HepG2 (cell line): ENCODE data around the gene BTN1A1. TPM values are rescaled to one million over a fixed set of nuclear protein-coding genes. Genes with fewer than 3 reads are reported as not detected.

Source experiments
- ATAC-seq: fragments of 200-7000 bp; cut with Tn5 transposase; 3 replicates; pipeline ENCODE4 v1.9.1; 2020; ENCODE audit warnings: mild to moderate bottlenecking, moderate library complexity
- BruUV-seq: library from RNA; stranded (reverse); fragments of 400-500 nt; replicated peaks from 2 replicates; lab custom pipeline; 2021; lab: Mats Ljungman, UMichigan
- CTCF ChIA-PET: fragments of 300-600 bp; formaldehyde crosslinking; extraction: SDS; loops from one replicate; lab custom pipeline; 2021; ENCODE audit warnings: low total read pairs, inconsistent platforms, low intra/inter-chr PET ratio; lab: Yijun Ruan, JAX
- POLR2A ChIA-PET: fragments of 350-600 bp; sonication (Branson Sonifier 250); formaldehyde crosslinking; loops from one replicate; lab custom pipeline; 2020; ENCODE audit warnings: antibody characterized with exemption, inconsistent platforms; lab: Yijun Ruan, JAX
- DNase-seq: peaks from one replicate; pipeline ENCODE4 v3.0.0-alpha.2; 2015; ENCODE audit warnings: low spot score
- FAIRE-seq: peaks from 3 replicates; lab custom pipeline; 2011; peaks lifted over from hg19 to GRCh38; lab: Jason Lieb, UNC
- H2AFZ ChIP-seq: one replicate; pipeline ENCODE4 v1.6.1; 2011; ENCODE audit warnings: low read length, inconsistent platforms
- H3K27ac ChIP-seq: fragments of 300-600 bp; 3 replicates; pipeline ENCODE4 v1.8.0; 2011; ENCODE audit warnings: mixed run types, mild to moderate bottlenecking, mixed read lengths, low read length, inconsistent platforms; ENCODE audit not compliant: insufficient read depth; ENCODE audit errors: extremely low read length
- H3K27me3 ChIP-seq, 2 experiments: fragments of 200-600 bp in 1 of 2; 2 replicates in 1 of 2; 3 replicates in 1 of 2; pipeline versions ENCODE4 v1.6.0 to v1.8.0; 2011; ENCODE audit warnings: low read length in 2 of 2, mild to moderate bottlenecking in 2 of 2, moderate library complexity in 2 of 2, inconsistent platforms in 1 of 2; ENCODE audit not compliant: insufficient read depth in 2 of 2, control insufficient read depth in 1 of 2
- H3K36me3 ChIP-seq, 2 experiments: fragments of 200-600 bp in 1 of 2; replicated peaks in 1 of 2; 2 replicates in 1 of 2; 3 replicates in 1 of 2; pipeline versions ENCODE4 v1.5.1 to v1.8.0; 2011; ENCODE audit warnings: low read length in 2 of 2, inconsistent platforms in 1 of 2; ENCODE audit not compliant: insufficient read depth in 2 of 2, control insufficient read depth in 1 of 2
- H3K4me1 ChIP-seq: 2 replicates; pipeline ENCODE4 v1.5.1; 2012; ENCODE audit warnings: low read length, inconsistent platforms; ENCODE audit not compliant: insufficient read depth
- H3K4me2 ChIP-seq: 2 replicates; pipeline ENCODE4 v1.6.0; 2011; ENCODE audit warnings: low read depth, low read length, inconsistent platforms
- H3K4me3 ChIP-seq, 3 experiments: fragments of 200-600 bp in 1 of 3; sonication (generic), shearing (Covaris generic) in 1 of 3; replicated peaks in 1 of 3; 2 replicates each; pipeline ENCODE4 v1.5.1; 2011 to 2016; ENCODE audit warnings: low read length in 3 of 3, inconsistent platforms in 2 of 3, low read depth in 2 of 3, mild to moderate bottlenecking in 2 of 3, control low read depth in 1 of 3, mixed read lengths in 1 of 3; ENCODE audit not compliant: insufficient read depth in 1 of 3
- H3K79me2 ChIP-seq: one replicate; pipeline ENCODE4 v1.6.1; 2011; ENCODE audit warnings: low read length, inconsistent platforms; ENCODE audit not compliant: insufficient read depth
- H3K9ac ChIP-seq: 2 replicates; pipeline ENCODE4 v1.6.0; 2011; ENCODE audit warnings: mild to moderate bottlenecking, low read depth, low read length, inconsistent platforms; ENCODE audit not compliant: insufficient read depth
- H3K9me3 ChIP-seq: 2 replicates; pipeline ENCODE4 v1.5.1; 2012; ENCODE audit warnings: mild to moderate bottlenecking, low read length
- H4K20me1 ChIP-seq: 2 replicates; pipeline ENCODE4 v1.6.0; 2011; ENCODE audit warnings: inconsistent platforms, mild to moderate bottlenecking, low read length, moderate library complexity; ENCODE audit not compliant: insufficient read depth
- CCDC6 ChIP-seq: sonication (generic); formaldehyde crosslinking; IDR thresholded peaks from 2 replicates; pipeline ENCODE4 v1.8.1; 2022; ENCODE audit warnings: mild to moderate bottlenecking, missing genetic modification reagents, moderate library complexity
- SYNCRIP ChIP-seq: fragments of 200-400 bp; formaldehyde crosslinking; IDR thresholded peaks from 2 replicates; pipeline ENCODE4 v1.6.1; 2018; ENCODE audit warnings: mild to moderate bottlenecking, low read depth, low read length; ENCODE audit not compliant: insufficient read depth
- ZNF292 ChIP-seq: sonication (generic); formaldehyde crosslinking; IDR thresholded peaks from 2 replicates; pipeline ENCODE4 v1.8.1; 2022; ENCODE audit warnings: mild to moderate bottlenecking, low read depth, missing genetic modification reagents, borderline replicate concordance
- WGBS: methylation state at CpG from one replicate; pipeline ENCODE4 v1.1.6; 2017; ENCODE audit warnings: low lambda C conversion rate; 5-methylcytosine and 5-hydroxymethylcytosine counted together
- in situ Hi-C: cut with HindIII; loops from 2 replicates; pipeline ENCODE4 v1.10.0; 2017; ENCODE audit warnings: low pct_unique_long_range_greater_than_20kb; ENCODE audit not compliant: extremely low pct_ligation_motif_present
- intact Hi-C: fragments of 100-400 bp; cut with micrococcal nuclease; formaldehyde crosslinking; loops from one replicate; pipeline ENCODE4 v1.10.0; 2022; ENCODE audit not compliant: unreplicated experiment
- polyA plus RNA-seq, 8 experiments: library from polyadenylated mRNA; depleted of rRNA in 3 of 8; stranded (reverse) in 7 of 8; unstranded in 1 of 8; fragments of >200 nt; fragmentation: Illumina TruSeq in 4 of 8; extraction: Trizol in 4 of 8; gene quantifications; 2 replicates each; pipeline versions ENCODE4 v1.2.1 to v1.2.3, GENCODE V29; 2011 to 2016; ENCODE audit warnings: low read depth in 4 of 8, missing spikeins in 1 of 8, mixed read lengths in 1 of 8; ENCODE audit not compliant: insufficient read depth in 1 of 8
- total RNA-seq, 5 experiments: library from RNA; depleted of rRNA; stranded (reverse); fragments of >200 nt; fragmentation: Illumina TruSeq; extraction: Trizol; gene quantifications; 2 replicates each; pipeline ENCODE4 v1.2.3, GENCODE V29; 2016; ENCODE audit warnings: low read depth in 1 of 5
- TF ChIP-seq, protein P1 (sequence below): sonication (generic); formaldehyde crosslinking; IDR thresholded peaks from 2 replicates; pipeline ENCODE4 v1.5.0; 2020; ENCODE audit warnings: mild to moderate bottlenecking, missing genetic modification reagents
- TF ChIP-seq, protein P2 (sequence below): conservative IDR thresholded peaks from 2 replicates; pipeline ENCODE4 v1.6.1; 2018; ENCODE audit warnings: missing genetic modification reagents
- TF ChIP-seq, protein P3 (sequence below): sonication (generic); formaldehyde crosslinking; IDR thresholded peaks from 2 replicates; pipeline ENCODE4 v1.5.1; 2020; ENCODE audit warnings: missing genetic modification reagents, mild to moderate bottlenecking, borderline replicate concordance
- TF ChIP-seq, protein P4 (sequence below): sonication (generic); formaldehyde crosslinking; IDR thresholded peaks from 2 replicates; pipeline ENCODE4 v1.5.1; 2020; ENCODE audit warnings: mild to moderate bottlenecking, missing genetic modification reagents

Gene BTN1A1
- total and polyA plus RNA-seq, 2 of the 13 experiments (the other 11 are each of a cell fraction or from before 2014, with no cell fraction given): 0.04 TPM; not detected in 1

DNA sequence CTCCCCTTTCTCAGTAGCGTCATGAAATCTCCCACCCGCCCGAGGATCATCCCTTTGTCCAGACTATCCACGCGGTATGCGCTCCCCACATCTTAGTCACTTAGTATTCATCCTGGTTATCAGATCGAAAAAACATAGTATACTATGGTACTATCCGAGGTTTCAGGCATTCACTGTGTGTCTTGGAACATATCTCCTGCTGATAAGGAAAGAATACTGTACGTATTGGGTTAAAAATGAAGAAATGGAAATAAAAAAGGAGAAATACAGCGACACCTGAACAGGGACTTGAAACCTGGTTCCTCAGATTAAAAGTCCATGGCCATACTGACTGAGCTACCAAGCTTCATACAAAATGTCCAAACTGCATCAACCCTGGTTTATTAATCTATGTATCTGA lies 52.1 kb downstream of the BTN1A1 start (continued):
- TF ChIP-seq, protein P1, sequence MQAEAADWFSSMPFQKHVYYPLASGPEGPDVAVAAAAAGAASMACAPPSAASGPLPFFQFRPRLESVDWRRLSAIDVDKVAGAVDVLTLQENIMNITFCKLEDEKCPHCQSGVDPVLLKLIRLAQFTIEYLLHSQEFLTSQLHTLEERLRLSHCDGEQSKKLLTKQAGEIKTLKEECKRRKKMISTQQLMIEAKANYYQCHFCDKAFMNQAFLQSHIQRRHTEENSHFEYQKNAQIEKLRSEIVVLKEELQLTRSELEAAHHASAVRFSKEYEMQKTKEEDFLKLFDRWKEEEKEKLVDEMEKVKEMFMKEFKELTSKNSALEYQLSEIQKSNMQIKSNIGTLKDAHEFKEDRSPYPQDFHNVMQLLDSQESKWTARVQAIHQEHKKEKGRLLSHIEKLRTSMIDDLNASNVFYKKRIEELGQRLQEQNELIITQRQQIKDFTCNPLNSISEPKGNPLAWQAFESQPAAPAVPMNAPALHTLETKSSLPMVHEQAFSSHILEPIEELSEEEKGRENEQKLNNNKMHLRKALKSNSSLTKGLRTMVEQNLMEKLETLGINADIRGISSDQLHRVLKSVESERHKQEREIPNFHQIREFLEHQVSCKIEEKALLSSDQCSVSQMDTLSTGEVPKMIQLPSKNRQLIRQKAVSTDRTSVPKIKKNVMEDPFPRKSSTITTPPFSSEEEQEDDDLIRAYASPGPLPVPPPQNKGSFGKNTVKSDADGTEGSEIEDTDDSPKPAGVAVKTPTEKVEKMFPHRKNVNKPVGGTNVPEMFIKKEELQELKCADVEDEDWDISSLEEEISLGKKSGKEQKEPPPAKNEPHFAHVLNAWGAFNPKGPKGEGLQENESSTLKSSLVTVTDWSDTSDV (CRISPR knock-in tag): no peak
- no peak for TF ChIP-seq CCDC6 (CRISPR knock-in tag)
- TF ChIP-seq, protein P2, sequence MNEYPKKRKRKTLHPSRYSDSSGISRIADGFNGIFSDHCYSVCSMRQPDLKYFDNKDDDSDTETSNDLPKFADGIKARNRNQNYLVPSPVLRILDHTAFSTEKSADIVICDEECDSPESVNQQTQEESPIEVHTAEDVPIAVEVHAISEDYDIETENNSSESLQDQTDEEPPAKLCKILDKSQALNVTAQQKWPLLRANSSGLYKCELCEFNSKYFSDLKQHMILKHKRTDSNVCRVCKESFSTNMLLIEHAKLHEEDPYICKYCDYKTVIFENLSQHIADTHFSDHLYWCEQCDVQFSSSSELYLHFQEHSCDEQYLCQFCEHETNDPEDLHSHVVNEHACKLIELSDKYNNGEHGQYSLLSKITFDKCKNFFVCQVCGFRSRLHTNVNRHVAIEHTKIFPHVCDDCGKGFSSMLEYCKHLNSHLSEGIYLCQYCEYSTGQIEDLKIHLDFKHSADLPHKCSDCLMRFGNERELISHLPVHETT (CRISPR knock-in tag): no peak
- TF ChIP-seq, protein P3, sequence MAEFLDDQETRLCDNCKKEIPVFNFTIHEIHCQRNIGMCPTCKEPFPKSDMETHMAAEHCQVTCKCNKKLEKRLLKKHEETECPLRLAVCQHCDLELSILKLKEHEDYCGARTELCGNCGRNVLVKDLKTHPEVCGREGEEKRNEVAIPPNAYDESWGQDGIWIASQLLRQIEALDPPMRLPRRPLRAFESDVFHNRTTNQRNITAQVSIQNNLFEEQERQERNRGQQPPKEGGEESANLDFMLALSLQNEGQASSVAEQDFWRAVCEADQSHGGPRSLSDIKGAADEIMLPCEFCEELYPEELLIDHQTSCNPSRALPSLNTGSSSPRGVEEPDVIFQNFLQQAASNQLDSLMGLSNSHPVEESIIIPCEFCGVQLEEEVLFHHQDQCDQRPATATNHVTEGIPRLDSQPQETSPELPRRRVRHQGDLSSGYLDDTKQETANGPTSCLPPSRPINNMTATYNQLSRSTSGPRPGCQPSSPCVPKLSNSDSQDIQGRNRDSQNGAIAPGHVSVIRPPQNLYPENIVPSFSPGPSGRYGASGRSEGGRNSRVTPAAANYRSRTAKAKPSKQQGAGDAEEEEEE (CRISPR knock-in tag): no peak

DNA sequence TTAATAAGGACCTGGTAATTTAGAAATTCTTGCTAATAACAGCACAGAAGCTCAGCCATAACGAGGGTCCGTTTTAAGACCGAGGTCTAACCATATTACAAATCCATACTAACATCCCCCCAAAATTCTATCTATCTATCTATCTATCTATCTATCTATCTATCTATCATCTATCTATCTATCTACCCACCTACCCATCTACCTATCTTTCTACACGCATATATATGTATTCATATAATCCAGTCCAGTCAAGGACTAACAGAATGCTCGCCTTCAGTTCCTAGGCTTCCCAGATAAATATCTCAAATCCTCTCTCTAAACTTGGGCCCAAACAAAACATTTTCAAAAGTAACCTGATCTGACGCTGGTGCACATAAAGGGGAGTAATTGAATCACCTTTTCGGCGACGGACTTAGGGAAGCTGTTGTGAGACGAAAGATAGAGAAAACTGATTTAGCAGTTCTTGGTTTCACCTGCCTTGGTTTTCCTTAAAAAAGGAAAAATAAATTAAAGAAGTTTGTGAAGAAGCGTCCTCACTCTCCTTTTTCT lies 52.6 kb downstream of the BTN1A1 start:
- intact Hi-C loops: loop anchor here (1.0 to 10.0 kb wide), 3 partner anchors 15 to 922 kb away; partner anchors contain the start of gene ZNF184
- ChIA-PET CTCF (no interaction called here), POLR2A (interaction anchor here (1.3 to 5.7 kb wide), 4 partner anchors 9 to 222 kb away, joined by 4 to 68 read pairs (median 7); partner anchors contain the start of gene HMGN4)
- no peaks in the 10 kb centered on the region; a peak in 1 of 5 replicates for H3K27me3 ChIP-seq
- H3K79me2 ChIP-seq: no peaks in the 10 kb centered on the region
- peaks cover 46% of the 10 kb centered on the region for H3K4me1 ChIP-seq
- H3K36me3 ChIP-seq: no peaks in the 10 kb centered on the region
- H2AFZ ChIP-seq: peak overlapping the region; percentile 89
- FAIRE-seq (no peak), ATAC-seq (no peak), DNase-seq (no peak)
- H4K20me1 ChIP-seq: no peaks in the 10 kb centered on the region
- WGBS: 15% methylated on average over 11 of the region's 11 CpGs
- TF ChIP-seq, protein P4, sequence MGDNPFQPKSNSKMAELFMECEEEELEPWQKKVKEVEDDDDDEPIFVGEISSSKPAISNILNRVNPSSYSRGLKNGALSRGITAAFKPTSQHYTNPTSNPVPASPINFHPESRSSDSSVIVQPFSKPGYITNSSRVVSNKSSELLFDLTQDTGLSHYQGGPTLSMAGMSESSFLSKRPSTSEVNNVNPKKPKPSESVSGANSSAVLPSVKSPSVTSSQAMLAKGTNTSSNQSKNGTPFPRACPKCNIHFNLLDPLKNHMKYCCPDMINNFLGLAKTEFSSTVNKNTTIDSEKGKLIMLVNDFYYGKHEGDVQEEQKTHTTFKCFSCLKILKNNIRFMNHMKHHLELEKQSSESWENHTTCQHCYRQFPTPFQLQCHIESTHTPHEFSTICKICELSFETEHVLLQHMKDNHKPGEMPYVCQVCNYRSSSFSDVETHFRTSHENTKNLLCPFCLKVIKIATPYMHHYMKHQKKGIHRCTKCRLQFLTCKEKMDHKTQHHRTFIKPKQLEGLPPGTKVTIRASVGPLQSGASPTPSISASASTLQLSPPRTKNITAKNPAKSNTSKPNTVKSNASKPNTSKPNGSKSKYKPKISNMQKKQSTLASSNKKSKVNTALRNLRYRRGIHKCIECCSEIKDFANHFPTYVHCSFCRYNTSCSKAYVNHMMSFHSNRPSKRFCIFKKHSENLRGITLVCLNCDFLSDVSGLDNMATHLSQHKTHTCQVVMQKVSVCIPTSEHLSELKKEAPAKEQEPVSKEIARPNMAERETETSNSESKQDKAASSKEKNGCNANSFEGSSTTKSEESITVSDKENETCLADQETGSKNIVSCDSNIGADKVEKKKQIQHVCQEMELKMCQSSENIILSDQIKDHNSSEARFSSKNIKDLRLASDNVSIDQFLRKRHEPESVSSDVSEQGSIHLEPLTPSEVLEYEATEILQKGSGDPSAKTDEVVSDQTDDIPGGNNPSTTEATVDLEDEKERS: peak; percentile 11; the same call in 1 of the 2 replicates
- TF ChIP-seq ZNF292: 0 out of 2 replicates have a peak, but pooled peaks have one; percentile 0
- TF ChIP-seq SYNCRIP: no peak
- H3K4me3 ChIP-seq: peak overlapping the region; percentile 77 to 81 (median 80)
- H3K4me2 ChIP-seq: peak overlapping the region; percentile 89
- peak overlapping the region; percentile 63 for H3K9ac ChIP-seq
- BruUV-seq: no TSS peak
- H3K27ac ChIP-seq: peak overlapping the region; percentile 6
- in situ Hi-C loops: loop anchor here (5.0 kb wide), 1 partner anchor 220 kb away; no protein-coding TSS in a partner anchor
- H3K9me3 ChIP-seq: no peaks in the 10 kb centered on the region
